HCT116 (cell line): ENCODE results near the gene R3HDM1.

ENCODE experiments used
- ATF3 ChIP-seq: IDR thresholded peaks from 2 replicates; pipeline ENCODE4 v1.6.1; 2012
- CTCF ChIP-seq, 3 experiments: fragments of 200-600 bp in 1 of 3; sonication (generic) in 1 of 3; IDR thresholded peaks in 2 of 3; conservative IDR thresholded peaks in 1 of 3; 2 replicates each; pipeline ENCODE4 v1.5.1; 2012 to 2017; ENCODE audit warnings: low read depth in 2 of 3, low read length in 2 of 3, antibody characterized with exemption in 1 of 3, borderline replicate concordance in 1 of 3, control low read depth in 1 of 3, mild to moderate bottlenecking in 1 of 3, mixed read lengths in 1 of 3, mixed run types in 1 of 3, moderate library complexity in 1 of 3; ENCODE audit not compliant: insufficient read depth in 1 of 3
- EZH2 ChIP-seq: fragments of 200-600 bp; sonication (generic); IDR thresholded peaks from 2 replicates; pipeline ENCODE4 v1.6.1; 2017; ENCODE audit warnings: antibody characterized with exemption, mixed run types
- POLR2A ChIP-seq: IDR thresholded peaks from 2 replicates; pipeline ENCODE4 v1.7.0; 2011; ENCODE audit warnings: borderline replicate concordance; ENCODE audit not compliant: insufficient read depth, insufficient read length; ENCODE audit errors: extremely low read depth
- POLR2AphosphoS5 ChIP-seq: IDR thresholded peaks from 2 replicates; pipeline ENCODE4 v1.6.1; 2011; ENCODE audit warnings: mild to moderate bottlenecking, low read depth, low read length, moderate library complexity
- RAD21 ChIP-seq: IDR thresholded peaks from 2 replicates; pipeline ENCODE4 v1.6.1; 2012; ENCODE audit warnings: low read depth, mild to moderate bottlenecking
- SIN3A ChIP-seq: IDR thresholded peaks from 2 replicates; pipeline ENCODE4 v1.6.1; 2012; ENCODE audit warnings: low read depth
- ZBTB33 ChIP-seq: IDR thresholded peaks from 2 replicates; pipeline ENCODE4 v1.6.1; 2011; ENCODE audit warnings: mild to moderate bottlenecking, low read length, moderate library complexity; ENCODE audit not compliant: insufficient replicate concordance; ENCODE audit errors: extremely low read depth
- ZFX ChIP-seq: fragments of 450-650 bp; IDR thresholded peaks from 2 replicates; pipeline ENCODE4 v1.6.1; 2017
- ZNF274 ChIP-seq: fragments of 200-500 bp; sonication (Bioruptor generic); IDR thresholded peaks from 2 replicates; pipeline ENCODE4 v1.6.1; 2014; ENCODE audit warnings: mild to moderate bottlenecking, low read depth, low read length, inconsistent platforms

GRCh38 chr2:135698838-135699237, 167.6 kb downstream of the R3HDM1 start:
- no peak for TF ChIP-seq CTCF (IDR thresholded peaks at IDR 0.05 in 2 of 3, conservative IDR thresholded peaks at IDR 0.05 in 1 of 3; ENCODE audit: borderline replicate concordance in 1 of 3, insufficient read depth in 1 of 3, low read depth in 2 of 3, low read length in 2 of 3)
- no peak for TF ChIP-seq ZFX
- no peak for TF ChIP-seq POLR2A
- TF ChIP-seq ZBTB33, result no peak
- no peak for TF ChIP-seq ATF3
- TF ChIP-seq RAD21, result no peak
- no peak for TF ChIP-seq POLR2AphosphoS5
- no peak for TF ChIP-seq SIN3A
- TF ChIP-seq EZH2, result no peak
- no peak for TF ChIP-seq ZNF274
